K562 (cell line): ENCODE data around the gene SKIC2. TPM values are rescaled to one million over a fixed set of nuclear protein-coding genes. Genes with fewer than 3 reads are reported as not detected.

Experiments used
- BRCA1 ChIP-seq, 2 experiments: fragments of 450-650 bp in 1 of 2; sonication (generic) in 1 of 2; formaldehyde crosslinking in 1 of 2; IDR thresholded peaks; 2 replicates each; pipeline versions ENCODE4 v1.5.0 to v1.6.1; 2017 to 2020; ENCODE audit warnings: mild to moderate bottlenecking in 1 of 2, missing genetic modification reagents in 1 of 2
- BRD4 ChIP-seq: fragments of 200-600 bp; sonication (generic); IDR thresholded peaks from 2 replicates; pipeline ENCODE4 v1.6.1; 2017; ENCODE audit warnings: inconsistent platforms
- HMG20A ChIP-seq: fragments of 450-650 bp; formaldehyde crosslinking; conservative IDR thresholded peaks from 2 replicates; pipeline ENCODE4 v1.4.0; 2020; ENCODE audit warnings: mild to moderate bottlenecking, mixed read lengths
- MIER1 ChIP-seq: fragments of 450-650 bp; IDR thresholded peaks from 2 replicates; pipeline ENCODE4 v1.6.1; 2016; ENCODE audit warnings: antibody characterized with exemption, mild to moderate bottlenecking, low read depth
- NFIC ChIP-seq: fragments of 450-650 bp; IDR thresholded peaks from 2 replicates; pipeline ENCODE4 v1.6.1; 2017; ENCODE audit warnings: mild to moderate bottlenecking, inconsistent platforms
- PYGO2 ChIP-seq: fragments of 450-650 bp; IDR thresholded peaks from 2 replicates; pipeline ENCODE4 v1.6.1; 2016; ENCODE audit warnings: mild to moderate bottlenecking, missing genetic modification characterization, moderate library complexity, missing compliant biosample characterization
- TAL1 ChIP-seq: fragments of 450-650 bp; IDR thresholded peaks from 2 replicates; pipeline ENCODE4 v1.6.1; 2016; ENCODE audit warnings: mild to moderate bottlenecking
- TEAD1 ChIP-seq, 2 experiments: fragments of 450-650 bp in 1 of 2; sonication (generic) in 1 of 2; formaldehyde crosslinking; IDR thresholded peaks; 2 replicates each; pipeline versions ENCODE4 v1.4.0 to v1.8.0; 2020 to 2022; ENCODE audit warnings: mild to moderate bottlenecking in 2 of 2, missing genetic modification reagents in 1 of 2
- ZC3H4 ChIP-seq: sonication (generic); formaldehyde crosslinking; IDR thresholded peaks from 2 replicates; pipeline ENCODE4 v1.9.0; 2021; ENCODE audit warnings: missing genetic modification reagents, borderline replicate concordance
- ZFX ChIP-seq: sonication (generic); formaldehyde crosslinking; IDR thresholded peaks from 2 replicates; pipeline ENCODE4 v1.8.0; 2022; ENCODE audit warnings: mild to moderate bottlenecking, missing genetic modification reagents, moderate library complexity
- ZNF232 ChIP-seq: sonication (generic); formaldehyde crosslinking; IDR thresholded peaks from 2 replicates; pipeline ENCODE4 v1.8.0; 2022; ENCODE audit warnings: mild to moderate bottlenecking, missing genetic modification reagents
- ZNF277 ChIP-seq: fragments of 250-450 bp; sonication (Bioruptor Pico); IDR thresholded peaks from 2 replicates; pipeline ENCODE4 v1.8.0; 2022; ENCODE audit warnings: inconsistent platforms, mild to moderate bottlenecking, moderate library complexity, borderline replicate concordance
- ZNF3 ChIP-seq: fragments of 250-450 bp; sonication (Bioruptor Pico); IDR thresholded peaks from 2 replicates; pipeline ENCODE4 v1.5.0; 2021; ENCODE audit warnings: mild to moderate bottlenecking, moderate library complexity
- ZNF75A ChIP-seq: fragments of 450-650 bp; formaldehyde crosslinking; IDR thresholded peaks from 2 replicates; pipeline ENCODE4 v1.4.0; 2020; ENCODE audit warnings: mild to moderate bottlenecking
- ZNF76 ChIP-seq: fragments of 250-450 bp; sonication (Bioruptor Pico); IDR thresholded peaks from 2 replicates; pipeline ENCODE4 v1.4.0; 2020; ENCODE audit warnings: mild to moderate bottlenecking, moderate library complexity, borderline replicate concordance
- polyA plus RNA-seq, 8 experiments: library from polyadenylated mRNA; depleted of rRNA in 4 of 8; stranded (reverse) in 5 of 8; unstranded in 3 of 8; fragments of >200 nt; fragmentation: Nextera tagmentation in 2 of 8; fragmentation: Illumina TruSeq in 1 of 8; extraction: Ambion mirVana in 2 of 8; extraction: Trizol in 1 of 8; gene quantifications; 2 replicates each; pipeline versions ENCODE4 v1.2.1 to v1.2.3, GENCODE V29; 2011 to 2014; ENCODE audit warnings: inconsistent platforms in 1 of 8, missing spikeins in 1 of 8
- total RNA-seq, 7 experiments: library from RNA; depleted of rRNA in 6 of 7; stranded (reverse); fragments of >200 nt in 6 of 7; fragmentation: Illumina TruSeq in 2 of 7; extraction: Trizol in 2 of 7; gene quantifications; 2 replicates each; pipeline versions ENCODE4 v1.2.1 to v1.2.3, GENCODE V29; 2011 to 2021; ENCODE audit warnings: low replicate concordance in 1 of 7
- TF ChIP-seq, protein P1 (sequence below): fragments of 450-650 bp; IDR thresholded peaks from 2 replicates; pipeline ENCODE4 v1.6.1; 2016; ENCODE audit warnings: antibody characterized with exemption

The SKIC2 gene
- total and polyA plus RNA-seq, 9 of the 15 experiments (the other 6 are each of a cell fraction or from before 2014, with no cell fraction given) = 3.3 to 94.6 (median 38.8) TPM

DNA sequence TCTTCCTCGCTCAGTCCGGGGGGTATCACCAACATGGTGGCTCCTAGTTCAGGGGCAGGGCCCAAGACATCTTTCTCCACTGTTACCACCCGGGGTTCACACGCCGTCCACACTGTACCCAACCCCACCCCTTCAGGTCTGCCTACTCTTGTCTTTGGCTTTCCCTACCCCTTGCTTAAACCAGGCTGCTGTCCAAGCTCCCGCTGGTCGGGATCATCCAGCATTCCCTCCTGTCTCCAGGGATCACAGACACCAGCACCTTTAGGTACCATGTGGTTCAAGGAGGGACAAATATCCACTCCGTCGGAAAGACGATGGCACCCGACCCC is 599 bp upstream of the SKIC2 start (continued):
- TF ChIP-seq ZNF277 (CRISPR knock-in tag) (0 out of 2 replicates have a peak, but pooled peaks have one; percentile 37), ZNF3 (no peak), PYGO2 (tag) (no peak), ZNF232 (CRISPR knock-in tag) (peak; percentile 66), TEAD1 (CRISPR knock-in tag; IDR thresholded peaks at IDR 0.05) (0 out of 4 replicates have a peak, but pooled peaks of 1 of the 2 experiments have one; percentile 30), ZNF75A (peak; percentile 51; the same call in 1 of the 2 replicates), NFIC (no peak), ZNF76 (CRISPR knock-in tag) (no peak), MIER1 (peak; percentile 74; the same call in 1 of the 2 replicates), BRD4 (no peak), HMG20A (CRISPR knock-in tag) (0 out of 2 replicates have a peak, but pooled peaks have one; percentile 26), ZFX (no peak), TAL1 (0 out of 2 replicates have a peak, but pooled peaks have one; percentile 7), BRCA1 (IDR thresholded peaks at IDR 0.05) (no peak), BRCA1 (CRISPR knock-in tag; IDR thresholded peaks at IDR 0.05) (peak; percentile 97), ZC3H4 (peak; percentile 57; the same call in 1 of the 2 replicates)
- TF ChIP-seq, protein P1, sequence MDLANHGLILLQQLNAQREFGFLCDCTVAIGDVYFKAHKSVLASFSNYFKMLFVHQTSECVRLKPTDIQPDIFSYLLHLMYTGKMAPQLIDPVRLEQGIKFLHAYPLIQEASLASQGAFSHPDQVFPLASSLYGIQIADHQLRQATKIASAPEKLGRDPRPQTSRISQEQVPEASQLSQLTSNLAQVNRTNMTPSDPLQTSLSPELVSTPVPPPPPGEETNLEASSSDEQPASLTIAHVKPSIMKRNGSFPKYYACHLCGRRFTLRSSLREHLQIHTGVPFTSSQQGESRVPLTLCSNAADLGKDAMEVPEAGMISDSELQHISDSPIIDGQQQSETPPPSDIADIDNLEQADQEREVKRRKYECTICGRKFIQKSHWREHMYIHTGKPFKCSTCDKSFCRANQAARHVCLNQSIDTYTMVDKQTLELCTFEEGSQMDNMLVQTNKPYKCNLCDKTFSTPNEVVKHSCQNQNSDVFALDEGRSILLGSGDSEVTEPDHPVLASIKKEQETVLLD = no peak
- TF ChIP-seq, all 486 proteins: peak for 42
